Mesenchymal stem cell (in vitro differentiated cells and primary cell): Measurements from ENCODE around the gene ZNF10.

Experiments
- DNase-seq: peaks from one replicate; pipeline ENCODE4 v3.0.0-alpha.2; 2013
- H2AFZ ChIP-seq: one replicate; pipeline ENCODE4 v1.6.1; 2013; ENCODE audit warnings: low read depth, mild to moderate bottlenecking, control low read depth, inconsistent platforms, low read length, moderate library complexity
- H2AK5ac ChIP-seq: 2 replicates; pipeline ENCODE4 v1.6.1; 2013; ENCODE audit warnings: low read length, moderate library complexity, mild to moderate bottlenecking, inconsistent platforms; ENCODE audit not compliant: severe bottlenecking
- H2BK120ac ChIP-seq: one replicate; pipeline ENCODE4 v1.6.1; 2013; ENCODE audit warnings: low read depth, mild to moderate bottlenecking, inconsistent platforms, low read length, moderate library complexity
- H2BK12ac ChIP-seq, 2 experiments: one replicate each; pipeline ENCODE4 v1.6.1; 2013; ENCODE audit warnings: inconsistent platforms in 2 of 2, low read length in 2 of 2, mild to moderate bottlenecking in 2 of 2, moderate library complexity in 2 of 2, control low read depth in 1 of 2
- H2BK15ac ChIP-seq: one replicate; pipeline ENCODE4 v1.6.1; 2013; ENCODE audit warnings: mild to moderate bottlenecking, low read depth, inconsistent platforms; ENCODE audit not compliant: poor library complexity, severe bottlenecking
- H2BK5ac ChIP-seq: 2 replicates; pipeline ENCODE4 v1.6.1; 2013; ENCODE audit warnings: low read depth, mild to moderate bottlenecking, low read length, control low read depth, inconsistent platforms; ENCODE audit not compliant: poor library complexity, severe bottlenecking
- H3K14ac ChIP-seq, 2 experiments: one replicate each; pipeline ENCODE4 v1.6.1; 2013; ENCODE audit warnings: inconsistent platforms in 2 of 2, low read length in 2 of 2, control low read depth in 1 of 2, mild to moderate bottlenecking in 1 of 2, moderate library complexity in 1 of 2
- H3K18ac ChIP-seq, 2 experiments: one replicate each; pipeline ENCODE4 v1.6.1; 2013; ENCODE audit warnings: inconsistent platforms in 2 of 2, low read length in 2 of 2, control low read depth in 1 of 2, low read depth in 1 of 2, mild to moderate bottlenecking in 1 of 2
- H3K23ac ChIP-seq, 2 experiments: one replicate each; pipeline ENCODE4 v1.6.1; 2013; ENCODE audit warnings: inconsistent platforms in 2 of 2, low read length in 2 of 2, mild to moderate bottlenecking in 2 of 2, moderate library complexity in 2 of 2, control low read depth in 1 of 2
- H3K27ac ChIP-seq: 2 replicates; pipeline ENCODE4 v1.5.1; 2013; ENCODE audit warnings: mild to moderate bottlenecking, moderate library complexity, low read length, control low read depth, inconsistent platforms; ENCODE audit not compliant: poor library complexity, severe bottlenecking
- H3K27me3 ChIP-seq, 2 experiments: 2 replicates each; pipeline versions ENCODE4 v1.6.1 to v1.7.0; 2013; ENCODE audit warnings: low read length in 2 of 2, mild to moderate bottlenecking in 2 of 2, moderate library complexity in 2 of 2, control low read depth in 1 of 2, inconsistent platforms in 1 of 2; ENCODE audit not compliant: control insufficient read depth in 1 of 2, insufficient read depth in 1 of 2
- H3K36me3 ChIP-seq, 2 experiments: 2 replicates each; pipeline versions ENCODE4 v1.6.1 to v1.7.0; 2013; ENCODE audit warnings: low read length in 2 of 2, control low read depth in 1 of 2, inconsistent platforms in 1 of 2, low read depth in 1 of 2, mild to moderate bottlenecking in 1 of 2; ENCODE audit not compliant: insufficient read depth in 2 of 2, control insufficient read depth in 1 of 2
- H3K4ac ChIP-seq, 2 experiments: one replicate each; pipeline ENCODE4 v1.6.1; 2013; ENCODE audit warnings: inconsistent platforms in 2 of 2, low read length in 2 of 2, mild to moderate bottlenecking in 2 of 2, moderate library complexity in 2 of 2, control low read depth in 1 of 2, low read depth in 1 of 2
- H3K4me1 ChIP-seq: 2 replicates; pipeline ENCODE4 v1.6.1; 2013; ENCODE audit warnings: low read depth, low read length, control low read depth; ENCODE audit not compliant: control insufficient read depth, insufficient read depth
- H3K4me2 ChIP-seq: 2 replicates; pipeline ENCODE4 v1.6.1; 2013; ENCODE audit warnings: low read length, mild to moderate bottlenecking, inconsistent platforms; ENCODE audit not compliant: poor library complexity, severe bottlenecking
- H3K4me3 ChIP-seq, 2 experiments: 2 replicates each; pipeline versions ENCODE4 v1.5.1 to v1.7.0; 2013; ENCODE audit warnings: low read length in 2 of 2, mild to moderate bottlenecking in 2 of 2, control low read depth in 1 of 2, low read depth in 1 of 2; ENCODE audit not compliant: insufficient read depth in 1 of 2
- H3K79me1 ChIP-seq: replicated peaks from 2 replicates; pipeline ENCODE4 v1.6.1; 2013; ENCODE audit warnings: mild to moderate bottlenecking, control low read depth, low read length, inconsistent platforms; ENCODE audit not compliant: poor library complexity, severe bottlenecking
- H3K9ac ChIP-seq: 2 replicates; pipeline ENCODE4 v1.7.0; 2013; ENCODE audit warnings: mild to moderate bottlenecking, low read length, moderate library complexity
- H3K9me3 ChIP-seq: 2 replicates; pipeline ENCODE4 v1.7.0; 2013; ENCODE audit warnings: mild to moderate bottlenecking, low read length; ENCODE audit not compliant: control insufficient read depth
- H4K8ac ChIP-seq: one replicate; pipeline ENCODE4 v1.6.1; 2013; ENCODE audit warnings: inconsistent platforms, mild to moderate bottlenecking, low read length, moderate library complexity
- H4K91ac ChIP-seq: one replicate; pipeline ENCODE4 v1.6.1; 2013; ENCODE audit warnings: mild to moderate bottlenecking, low read length, inconsistent platforms
- WGBS: methylation state at CpG from one replicate; pipeline ENCODE4 v1.1.7; 2013; ENCODE audit warnings: mixed read lengths; 5-methylcytosine and 5-hydroxymethylcytosine counted together

ZNF10 gene

DNA sequence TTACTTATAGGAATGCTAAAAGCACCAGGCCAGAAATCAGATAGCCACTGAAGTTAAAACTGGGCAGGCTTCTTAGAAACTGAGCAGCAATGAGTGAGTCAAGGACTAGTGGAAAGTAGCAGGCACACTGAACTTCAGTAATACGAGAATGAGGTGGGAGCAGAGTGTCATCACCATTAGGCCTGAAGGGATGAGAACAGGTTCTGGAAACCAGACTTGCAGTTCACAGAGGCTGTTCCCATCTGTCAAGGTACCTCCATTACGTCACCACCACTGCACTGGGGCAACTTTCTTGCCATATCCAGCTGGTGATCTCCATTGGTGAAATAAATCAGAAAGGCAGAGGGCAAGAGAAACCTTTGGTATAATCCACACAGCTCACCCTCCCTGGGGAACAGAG, 15.6 kb downstream of the ZNF10 start:
- Histone ChIP-seq H3K4me1 (no peaks in the 10 kb centered on the region), H3K9me3 (peaks cover 95% of the 10 kb centered on the region), H3K27ac (no peak overlapping the region), H2BK15ac (no peak overlapping the region), H3K18ac (no peak overlapping the region), H2AFZ (no peak overlapping the region), H3K79me1 (peaks cover 5% of the 10 kb centered on the region), H3K4me3 (peak overlapping the region in 1 of 2 experiments; percentile 44), H2AK5ac (no peak overlapping the region), H3K36me3 (peaks cover 40 to 57% of the 10 kb centered on the region in 2 experiments), H2BK5ac (no peak overlapping the region), H3K4ac (no peak overlapping the region), H2BK12ac (no peak overlapping the region), H3K4me2 (no peak overlapping the region), H3K14ac (no peak overlapping the region), H4K8ac (no peak overlapping the region), H3K27me3 (no peaks in the 10 kb centered on the region), H4K91ac (no peak overlapping the region), H3K23ac (no peak overlapping the region), H3K9ac (no peak overlapping the region), H2BK120ac (no peak overlapping the region)
- 92% methylated on average over 1 of the region's 2 CpGs for WGBS
- DNase-seq, result no peak

DNA sequence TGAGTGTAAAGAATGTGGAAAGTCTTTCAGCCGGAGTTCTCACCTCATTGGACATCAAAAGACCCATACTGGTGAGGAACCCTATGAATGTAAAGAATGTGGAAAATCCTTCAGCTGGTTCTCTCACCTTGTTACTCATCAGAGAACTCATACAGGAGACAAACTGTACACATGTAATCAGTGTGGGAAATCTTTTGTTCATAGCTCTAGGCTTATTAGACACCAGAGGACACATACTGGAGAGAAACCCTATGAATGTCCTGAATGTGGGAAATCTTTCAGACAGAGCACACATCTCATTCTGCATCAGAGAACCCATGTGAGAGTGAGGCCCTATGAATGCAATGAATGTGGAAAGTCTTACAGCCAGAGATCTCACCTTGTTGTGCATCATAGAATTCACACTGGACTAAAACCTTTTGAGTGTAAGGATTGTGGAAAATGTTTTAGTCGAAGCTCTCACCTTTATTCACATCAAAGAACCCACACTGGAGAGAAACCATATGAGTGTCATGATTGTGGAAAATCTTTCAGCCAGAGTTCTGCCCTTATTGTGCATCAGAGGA, 25.8 kb downstream of the ZNF10 start:
- no peak overlapping the region for H2BK15ac ChIP-seq
- H3K27ac ChIP-seq, result no peak overlapping the region
- no peak overlapping the region for H2AK5ac ChIP-seq
- no peak overlapping the region for H3K14ac ChIP-seq
- peak overlapping the region in 1 of 2 experiments; percentile 58 for H3K4me3 ChIP-seq
- no peak overlapping the region for H4K91ac ChIP-seq
- DNase-seq, result peak; percentile 14
- no peak overlapping the region for H2BK5ac ChIP-seq
- no peak overlapping the region for H3K18ac ChIP-seq
- H2BK12ac ChIP-seq, result no peak overlapping the region
- no peak overlapping the region for H4K8ac ChIP-seq
- peaks cover 94% of the 10 kb centered on the region for H3K9me3 ChIP-seq
- no peak overlapping the region for H3K4me2 ChIP-seq
- no peak overlapping the region for H3K4ac ChIP-seq
- H3K9ac ChIP-seq, result no peak overlapping the region
- H3K4me1 ChIP-seq, result no peaks in the 10 kb centered on the region
- H3K27me3 ChIP-seq, result no peaks in the 10 kb centered on the region
- no peak overlapping the region for H2BK120ac ChIP-seq
- WGBS, result no CpG with 5 or more reads among the region's 2 CpGs
- peaks cover 22 to 67% of the 10 kb centered on the region in 2 experiments for H3K36me3 ChIP-seq
- no peak overlapping the region for H3K23ac ChIP-seq
- H2AFZ ChIP-seq, result no peak overlapping the region
- H3K79me1 ChIP-seq, result peaks cover 1% of the 10 kb centered on the region

DNA sequence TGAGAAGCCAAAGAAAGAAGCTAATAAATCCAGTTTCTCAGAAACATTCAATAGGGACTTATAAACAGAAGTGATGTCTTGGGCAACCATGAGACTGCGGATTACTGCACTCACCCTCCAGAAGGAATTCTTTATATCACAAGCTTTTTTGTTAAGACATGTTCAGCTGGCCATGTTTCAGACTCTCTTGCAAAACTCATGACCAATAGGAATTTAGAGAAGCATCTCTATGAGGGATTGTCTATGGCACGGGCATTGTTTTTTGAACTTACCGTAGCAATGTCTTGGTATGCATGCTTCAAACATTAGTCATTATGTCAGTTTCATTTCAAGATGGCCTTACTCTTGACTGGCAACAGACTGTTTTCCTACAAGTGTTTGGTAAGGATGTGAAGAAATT, 35.3 kb downstream of the ZNF10 start:
- Histone ChIP-seq H2BK120ac (no peak overlapping the region), H3K36me3 (no peaks in the 10 kb centered on the region), H2BK12ac (no peak overlapping the region), H3K9me3 (peaks cover 86% of the 10 kb centered on the region), H3K4ac (no peak overlapping the region), H4K91ac (no peak overlapping the region), H3K4me1 (no peaks in the 10 kb centered on the region), H3K18ac (no peak overlapping the region), H3K27ac (no peak overlapping the region), H3K14ac (no peak overlapping the region), H3K4me2 (no peak overlapping the region), H2AFZ (no peak overlapping the region), H3K27me3 (no peaks in the 10 kb centered on the region), H2AK5ac (no peak overlapping the region), H3K79me1 (no peaks in the 10 kb centered on the region), H3K4me3 (no peak overlapping the region), H3K9ac (no peak overlapping the region), H2BK5ac (no peak overlapping the region), H3K23ac (no peak overlapping the region), H2BK15ac (no peak overlapping the region), H4K8ac (no peak overlapping the region)
- no peak for DNase-seq
- 89% methylated on average over 3 of the region's 3 CpGs for WGBS

DNA sequence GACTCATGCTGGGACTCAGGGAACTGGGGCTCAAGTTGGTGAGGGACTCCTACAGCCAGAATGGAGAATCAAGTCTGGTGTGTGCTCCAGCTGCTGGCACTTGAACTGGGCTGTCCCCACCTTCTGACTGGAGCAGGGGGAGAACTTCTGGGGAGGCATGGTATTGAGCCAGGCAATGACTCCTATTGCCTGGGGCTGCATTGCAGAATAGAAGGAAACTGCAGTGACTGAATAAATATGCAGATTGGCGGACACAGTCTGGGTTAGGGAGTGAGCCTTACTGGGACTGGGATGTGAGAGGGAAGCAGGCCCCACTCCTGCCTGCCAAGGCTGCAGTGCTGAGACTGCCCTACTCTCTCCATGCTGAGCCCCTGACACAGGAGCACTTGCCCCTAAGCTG, 42.1 kb downstream of the ZNF10 start:
- H3K4me2 ChIP-seq, result no peak overlapping the region
- H3K4me3 ChIP-seq, result peak overlapping the region in 1 of 2 experiments; percentile 33
- no peak overlapping the region for H2BK15ac ChIP-seq
- H3K9ac ChIP-seq, result no peak overlapping the region
- no peak overlapping the region for H3K18ac ChIP-seq
- H3K27ac ChIP-seq, result no peak overlapping the region
- H3K9me3 ChIP-seq, result peaks cover 88% of the 10 kb centered on the region
- H2AK5ac ChIP-seq, result no peak overlapping the region
- no peak overlapping the region for H4K8ac ChIP-seq
- no peak overlapping the region for H2AFZ ChIP-seq
- H3K14ac ChIP-seq, result no peak overlapping the region
- H4K91ac ChIP-seq, result no peak overlapping the region
- no peak overlapping the region for H3K23ac ChIP-seq
- H3K4me1 ChIP-seq, result no peaks in the 10 kb centered on the region
- DNase-seq, result no peak
- no peaks in the 10 kb centered on the region for H3K27me3 ChIP-seq
- no peak overlapping the region for H2BK12ac ChIP-seq
- H3K4ac ChIP-seq, result no peak overlapping the region
- H3K79me1 ChIP-seq, result no peaks in the 10 kb centered on the region
- 87% methylated on average over 1 of the region's 1 CpG for WGBS
- H3K36me3 ChIP-seq, result no peaks in the 10 kb centered on the region
- H2BK5ac ChIP-seq, result no peak overlapping the region
- H2BK120ac ChIP-seq, result no peak overlapping the region
